ENCODE results near the gene SP3.

- TF ChIP-seq, protein P1, sequence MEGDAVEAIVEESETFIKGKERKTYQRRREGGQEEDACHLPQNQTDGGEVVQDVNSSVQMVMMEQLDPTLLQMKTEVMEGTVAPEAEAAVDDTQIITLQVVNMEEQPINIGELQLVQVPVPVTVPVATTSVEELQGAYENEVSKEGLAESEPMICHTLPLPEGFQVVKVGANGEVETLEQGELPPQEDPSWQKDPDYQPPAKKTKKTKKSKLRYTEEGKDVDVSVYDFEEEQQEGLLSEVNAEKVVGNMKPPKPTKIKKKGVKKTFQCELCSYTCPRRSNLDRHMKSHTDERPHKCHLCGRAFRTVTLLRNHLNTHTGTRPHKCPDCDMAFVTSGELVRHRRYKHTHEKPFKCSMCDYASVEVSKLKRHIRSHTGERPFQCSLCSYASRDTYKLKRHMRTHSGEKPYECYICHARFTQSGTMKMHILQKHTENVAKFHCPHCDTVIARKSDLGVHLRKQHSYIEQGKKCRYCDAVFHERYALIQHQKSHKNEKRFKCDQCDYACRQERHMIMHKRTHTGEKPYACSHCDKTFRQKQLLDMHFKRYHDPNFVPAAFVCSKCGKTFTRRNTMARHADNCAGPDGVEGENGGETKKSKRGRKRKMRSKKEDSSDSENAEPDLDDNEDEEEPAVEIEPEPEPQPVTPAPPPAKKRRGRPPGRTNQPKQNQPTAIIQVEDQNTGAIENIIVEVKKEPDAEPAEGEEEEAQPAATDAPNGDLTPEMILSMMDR (IDR thresholded peaks at IDR 0.05 in 2 of 3, conservative IDR thresholded peaks at IDR 0.05 in 1 of 3; ENCODE audit: insufficient read depth in 2 of 3, low read depth in 1 of 3, low read length in 3 of 3) = no peak
- TF ChIP-seq ZFX (CRISPR knock-in tag; IDR thresholded peaks at IDR 0.05) = no peak
- no peak for TF ChIP-seq MXI1 (IDR thresholded peaks at IDR 0.05; ENCODE audit: low read depth, low read length)
- no peak for TF ChIP-seq POU5F1 (IDR thresholded peaks at IDR 0.05; ENCODE audit: borderline replicate concordance, low read depth, low read length, partially characterized antibody)
- TF ChIP-seq MLX (CRISPR knock-in tag; conservative IDR thresholded peaks at IDR 0.05) = no peak
- no peak for TF ChIP-seq HDAC2 (IDR thresholded peaks at IDR 0.05)
- no peak for TF ChIP-seq ZNF644 (tag; IDR thresholded peaks at IDR 0.05; ENCODE audit: low read depth)
- no peak for TF ChIP-seq ILF3 (IDR thresholded peaks at IDR 0.05; ENCODE audit: borderline replicate concordance)
- TF ChIP-seq XRCC5 (IDR thresholded peaks at IDR 0.05; ENCODE audit: low read depth, low read length) = no peak
Observed at GRCh38 chr2:173972636-173973035, 7.5 kb upstream of the SP3 start.

Data from K562 (cell line).